Psoas muscle (tissue), 8 donors: ENCODE results near the gene XRN2. TPM values are rescaled to one million over a fixed set of nuclear protein-coding genes. Genes with fewer than 3 reads are reported as not detected.

Experiments used
- ATAC-seq, 4 donors: fragments of 200-7000 bp; cut with Tn5 transposase; one replicate each; pipeline ENCODE4 v1.9.1; 2020; ENCODE audit warnings: moderate library complexity in 3 of 4, mild to moderate bottlenecking in 2 of 4
- DNase-seq, 2 donors: peaks; one replicate each; pipeline ENCODE4 v3.0.0-alpha.2; 2020
- H3K27ac ChIP-seq: fragments of 200-600 bp; one replicate; pipeline ENCODE4 v1.8.0; 2022
- H3K27me3 ChIP-seq, 3 donors: fragments of 200-600 bp in 1 of 3; one replicate each; pipeline versions ENCODE4 v1.6.1 to v1.8.0; 2013 to 2022; ENCODE audit warnings: low read length in 2 of 3, mild to moderate bottlenecking in 2 of 3, moderate library complexity in 1 of 3; ENCODE audit not compliant: insufficient read depth in 3 of 3
- H3K36me3 ChIP-seq, 2 donors: fragments of 200-600 bp in 1 of 2; one replicate each; pipeline versions ENCODE4 v1.6.1 to v1.8.0; 2013 to 2022; ENCODE audit warnings: low read depth in 1 of 2, mild to moderate bottlenecking in 1 of 2, moderate library complexity in 1 of 2; ENCODE audit not compliant: insufficient read depth in 1 of 2
- H3K4me1 ChIP-seq: fragments of 200-600 bp; one replicate; pipeline ENCODE4 v1.8.0; 2022
- H3K4me3 ChIP-seq: fragments of 200-600 bp; one replicate; pipeline ENCODE4 v1.8.0; 2022; ENCODE audit warnings: mild to moderate bottlenecking
- H3K9me3 ChIP-seq: fragments of 200-600 bp; one replicate; pipeline ENCODE4 v1.8.0; 2022
- CTCF ChIP-seq: fragments of 200-600 bp; IDR thresholded peaks from one replicate; pipeline ENCODE4 v1.8.0; 2022; ENCODE audit warnings: antibody characterized with exemption
- WGBS, 3 donors: extraction: QIAGEN DNeasy Blood & Tissue Kit; methylation state at CpG; one replicate each; pipeline versions ENCODE4 v1.1.6 to v1.1.7; 2013; 5-methylcytosine and 5-hydroxymethylcytosine counted together
- intact Hi-C, 2 donors: fragments of 100-400 bp; cut with DNase I; formaldehyde crosslinking; loops; one replicate each; pipeline versions ENCODE4 v1.11.0 to v1.14.2; 2022
- long read RNA-seq, 2 donors: library from polyadenylated mRNA; unstranded; transcript quantifications; one replicate each; pipeline ENCODE4 v2.0.0, GENCODE V29; 2021
- polyA plus RNA-seq, 3 donors: library from polyadenylated mRNA; stranded (reverse); fragments of 200-250 nt; gene quantifications; one replicate each; pipeline ENCODE4 v1.2.3, GENCODE V29; 2013
- total RNA-seq, 4 donors: library from RNA; stranded (reverse); fragmentation: NEBNext Ultra II Directional in 2 of 4; extraction: Animal tissue kit (Norgen Biotek cat#: 25700) in 2 of 4; gene quantifications; one replicate each; pipeline versions ENCODE4 v1.2.1 to v1.2.4, GENCODE V29; 2021 to 2023
- donor health status: healthy with polysubstance abuse.
- donor health status: DM: no; HTN: no; CAD: no; lungs with moderate emphysema.
- donor health status: Bipolar disorder and iron deficiency.
- donor health status: healthy.
- donor health status: DM: yes; HTN: yes; CAD: no.
- donor health status: DM: no; HTN: no; CAD: no.
- donor health status: DM: no; HTN: no; CAD: no.
- donor health status: DM: yes; HTN: yes; CAD: no.

XRN2 gene
- total RNA-seq, result 10 to 100 TPM; 25.1 to 48.3 (median 39.3) TPM
- 10 to 100 TPM; 27.5 to 45.0 (median 41.0) TPM for polyA plus RNA-seq
- long read RNA-seq, donor 1, transcript XRN2-201 (30 exons, 3,437 nt), result major isoform, 34 of 60 reads
- long read RNA-seq, donor 1, partial matches to known transcripts, result 21 of 60 reads
- long read RNA-seq, donor 1, other reads (novel, unspliced or antisense), result 5 of 60 reads
- long read RNA-seq, donor 2, transcript XRN2-201 (30 exons, 3,437 nt), result major isoform, 45 of 90 reads
- long read RNA-seq, donor 2, partial matches to known transcripts, result 34 of 90 reads
- long read RNA-seq, donor 2, other reads (novel, unspliced or antisense), result 11 of 90 reads

GRCh38 chr20:21303061-21303871, at the start of gene XRN2:
XRN2 (plus strand) TSS chr20:21303331; CDS start chr20:21303399, 68 bp downstream.
- H3K4me1 ChIP-seq, result peaks cover 13% of the 10 kb centered on the region
- H3K27me3 ChIP-seq, result no peaks in the 10 kb centered on the region
- H3K27ac ChIP-seq, result peak within 1 kb of the TSS; percentile 98
- intact Hi-C loops, result no loop called here
- TF ChIP-seq CTCF, result no peak
- peaks cover 0 to 6% of the 10 kb centered on the region in 2 donors for H3K36me3 ChIP-seq
- ATAC-seq, result peak; percentile 98 to 99 (median 99)
- DNase-seq, result peak; percentile 97 to 98
- peaks cover 2% of the 10 kb centered on the region for H3K9me3 ChIP-seq
- WGBS, 3 donors, result 0 to 1% (median 0%) methylated on average over 65 to 87 of the region's 87 CpGs
- H3K4me3 ChIP-seq, result peak within 1 kb of the TSS; percentile 94

- 76 to 85% (median 80%) methylated on average over 3 of the region's 3 CpGs for WGBS, 3 donors
- no peaks in the 10 kb centered on the region for H3K27me3 ChIP-seq
- intact Hi-C loops, result no loop called here
These were observed 45.9 kb upstream of the XRN2 start for GRCh38 chr20:21257192-21257591.

GRCh38 chr20:21258411-21258810, 44.7 kb upstream of the XRN2 start:
- DNase-seq (no peak), ATAC-seq (no peak)
- no peaks in the 10 kb centered on the region for H3K9me3 ChIP-seq
- no peaks in the 10 kb centered on the region for H3K4me1 ChIP-seq
- H3K36me3 ChIP-seq, result no peaks in the 10 kb centered on the region
- H3K4me3 ChIP-seq, result no peak overlapping the region
- no peaks in the 10 kb centered on the region for H3K27me3 ChIP-seq
- WGBS, 3 donors, result 83 to 84% (median 84%) methylated on average over 5 to 6 of the region's 6 CpGs
- TF ChIP-seq CTCF, result no peak
- H3K27ac ChIP-seq, result no peak overlapping the region
- intact Hi-C loops, result no loop called here

More at GRCh38 chr20:21257192-21257591, 45.9 kb upstream of the XRN2 start:
- Histone ChIP-seq H3K4me1 (no peaks in the 10 kb centered on the region), H3K36me3 (no peaks in the 10 kb centered on the region), H3K27ac (no peak overlapping the region), H3K4me3 (no peak overlapping the region), H3K9me3 (no peaks in the 10 kb centered on the region)
- DNase-seq, result no peak
- TF ChIP-seq CTCF, result no peak
- ATAC-seq, result no peak

GRCh38 chr20:21259346-21259745, 43.8 kb upstream of the XRN2 start:
- DNase-seq, result no peak
- no peak for ATAC-seq
- Histone ChIP-seq H3K36me3 (no peaks in the 10 kb centered on the region), H3K4me3 (no peak overlapping the region), H3K9me3 (no peaks in the 10 kb centered on the region), H3K27ac (no peak overlapping the region), H3K4me1 (no peaks in the 10 kb centered on the region), H3K27me3 (no peaks in the 10 kb centered on the region)
- intact Hi-C loops, result no loop called here
- TF ChIP-seq CTCF, result no peak
- 68 to 77% (median 70%) methylated on average over 8 of the region's 8 CpGs for WGBS, 3 donors
